CD14-positive monocyte (primary cell): Measurements from ENCODE around the gene SLA2. TPM values are rescaled to one million over a fixed set of nuclear protein-coding genes. Genes with fewer than 3 reads are reported as not detected.

ENCODE experiments used
- DNase-seq, 3 donors: peaks; one replicate each; pipeline ENCODE4 v3.0.0-alpha.2; 2011 to 2022
- H2AFZ ChIP-seq: 2 replicates; pipeline ENCODE4 v1.6.0; 2012; ENCODE audit warnings: mild to moderate bottlenecking, low read depth, low read length, inconsistent platforms; ENCODE audit not compliant: insufficient read depth, poor library complexity, severe bottlenecking
- H3K27ac ChIP-seq, 2 donors: 1 replicate in 1 of 2; 2 replicates in 1 of 2; pipeline ENCODE4 v1.5.1; 2012 to 2013; ENCODE audit warnings: low read length in 2 of 2, control low read depth in 1 of 2, inconsistent platforms in 1 of 2, low read depth in 1 of 2, mild to moderate bottlenecking in 1 of 2
- H3K27me3 ChIP-seq, 2 donors: one replicate each; pipeline versions ENCODE4 v1.6.0 to v1.6.1; 2011 to 2013; ENCODE audit warnings: low read length in 2 of 2; ENCODE audit not compliant: control insufficient read depth in 2 of 2, insufficient read depth in 2 of 2
- H3K36me3 ChIP-seq, 2 donors: replicated peaks in 1 of 2; 1 replicate in 1 of 2; 2 replicates in 1 of 2; pipeline versions ENCODE4 v1.5.1 to v1.6.1; 2012 to 2013; ENCODE audit warnings: low read length in 2 of 2, control low read depth in 1 of 2, inconsistent platforms in 1 of 2, mild to moderate bottlenecking in 1 of 2; ENCODE audit not compliant: insufficient read depth in 2 of 2, control insufficient read depth in 1 of 2
- H3K4me1 ChIP-seq, 2 donors: 1 replicate in 1 of 2; 2 replicates in 1 of 2; pipeline versions ENCODE4 v1.5.1 to v1.6.1; 2012 to 2013; ENCODE audit warnings: low read length in 2 of 2, control low read depth in 1 of 2, inconsistent platforms in 1 of 2, mild to moderate bottlenecking in 1 of 2, moderate library complexity in 1 of 2; ENCODE audit not compliant: insufficient read depth in 2 of 2, control insufficient read depth in 1 of 2
- H3K4me2 ChIP-seq: replicated peaks from 2 replicates; pipeline ENCODE3; 2012; ENCODE audit warnings: low read length, moderate library complexity, mild to moderate bottlenecking; ENCODE audit not compliant: poor library complexity, severe bottlenecking; ENCODE audit errors: extremely low read depth
- H3K4me3 ChIP-seq, 3 experiments: fragments of 200-600 bp in 1 of 3; sonication (generic) in 1 of 3; replicated peaks in 1 of 3; 1 replicate in 2 of 3; 2 replicates in 1 of 3; pipeline ENCODE4 v1.5.1; 2011 to 2013; ENCODE audit warnings: low read length in 3 of 3, mild to moderate bottlenecking in 3 of 3, control low read depth in 2 of 3, low read depth in 2 of 3, inconsistent platforms in 1 of 3, moderate library complexity in 1 of 3
- H3K79me2 ChIP-seq: 2 replicates; pipeline ENCODE4 v1.6.0; 2012; ENCODE audit warnings: mild to moderate bottlenecking, control low read depth, inconsistent platforms, low read length, moderate library complexity; ENCODE audit not compliant: insufficient read depth
- H3K9ac ChIP-seq: 2 replicates; pipeline ENCODE4 v1.6.0; 2017; ENCODE audit warnings: low read length, mild to moderate bottlenecking; ENCODE audit not compliant: insufficient read depth, poor library complexity, severe bottlenecking
- H3K9me3 ChIP-seq, 2 donors: replicated peaks in 1 of 2; 1 replicate in 1 of 2; 2 replicates in 1 of 2; pipeline versions ENCODE4 v1.5.1 to v1.6.1; 2012 to 2013; ENCODE audit warnings: low read length in 2 of 2, control low read depth in 1 of 2; ENCODE audit not compliant: control insufficient read depth in 1 of 2, insufficient read depth in 1 of 2
- H4K20me1 ChIP-seq: 2 replicates; pipeline ENCODE4 v1.6.0; 2012; ENCODE audit warnings: mild to moderate bottlenecking, low read length, control low read depth, moderate library complexity; ENCODE audit not compliant: insufficient read depth
- H3K27ac Mint-ChIP-seq, 7 donors: one replicate each; pipeline ENCODE4 v1.8.0; 2020; ENCODE audit warnings: mild to moderate bottlenecking in 7 of 7, mixed read lengths in 7 of 7, moderate library complexity in 6 of 7, inconsistent platforms in 2 of 7
- H3K27me3 Mint-ChIP-seq, 3 donors: one replicate each; pipeline ENCODE4 v1.8.0; 2021 to 2022; ENCODE audit warnings: low read depth in 3 of 3, mild to moderate bottlenecking in 3 of 3, mixed read lengths in 3 of 3, moderate library complexity in 3 of 3, inconsistent platforms in 1 of 3
- H3K36me3 Mint-ChIP-seq, 2 donors: one replicate each; pipeline ENCODE4 v1.8.0; 2020; ENCODE audit warnings: mixed read lengths in 2 of 2, inconsistent platforms in 1 of 2, mild to moderate bottlenecking in 1 of 2
- H3K4me1 Mint-ChIP-seq: one replicate; pipeline ENCODE4 v1.8.0; 2020; ENCODE audit warnings: mild to moderate bottlenecking, mixed read lengths
- H3K4me3 Mint-ChIP-seq, 2 donors: one replicate each; pipeline ENCODE4 v1.8.0; 2020; ENCODE audit warnings: mild to moderate bottlenecking in 2 of 2, mixed read lengths in 2 of 2, moderate library complexity in 1 of 2
- H3K9me3 Mint-ChIP-seq, 7 donors: one replicate each; pipeline ENCODE4 v1.8.0; 2020 to 2022; ENCODE audit warnings: mixed read lengths in 7 of 7, mild to moderate bottlenecking in 6 of 7, moderate library complexity in 6 of 7, inconsistent platforms in 2 of 7
- CTCF ChIP-seq: fragments of 200-600 bp; IDR thresholded peaks from one replicate; pipeline ENCODE4 v1.8.0; 2022; ENCODE audit warnings: antibody characterized with exemption, mild to moderate bottlenecking
- WGBS: methylation state at CpG from one replicate; pipeline ENCODE4 v1.1.5; 2013; ENCODE audit warnings: missing lambda C conversion rate; ENCODE audit not compliant: insufficient coverage; 5-methylcytosine and 5-hydroxymethylcytosine counted together
- intact Hi-C, 2 donors: fragments of 100-400 bp; cut with micrococcal nuclease; formaldehyde crosslinking; loops; one replicate each; pipeline versions ENCODE4 v1.15.0 to v1.15.1; 2023
- polyA plus RNA-seq, 3 donors: library from polyadenylated mRNA; depleted of rRNA in 1 of 3; unstranded in 2 of 3; stranded (reverse) in 1 of 3; fragments of 300-500 nt in 2 of 3; fragments of >200 nt in 1 of 3; fragmentation: Illumina TruSeq in 2 of 3; gene quantifications; 1 replicate in 2 of 3; 2 replicates in 1 of 3; pipeline ENCODE4 v1.2.3, GENCODE V29; 2012 to 2021

Gene SLA2
- polyA plus RNA-seq, 3 donors, result 0.16 to 0.19 (median 0.17) TPM

GRCh38 chr20:36672991-36673390 lies 27.0 kb upstream of the SLA2 start:
- no peaks in the 10 kb centered on the region for H3K79me2 ChIP-seq
- H3K27ac ChIP-seq, result no peak overlapping the region
- H3K36me3 ChIP-seq, result peaks cover 7 to 15% of the 10 kb centered on the region in 2 donors
- H3K9me3 Mint-ChIP-seq, result peaks cover 0 to 8% (median 2%) of the 10 kb centered on the region in 7 donors
- no peaks in the 10 kb centered on the region for H3K4me1 ChIP-seq
- WGBS, result 94% methylated on average over 2 of the region's 4 CpGs
- intact Hi-C loops, result no loop called here
- peaks cover 0 to 9% of the 10 kb centered on the region in 2 donors for H3K9me3 ChIP-seq
- TF ChIP-seq CTCF, result no peak
- H2AFZ ChIP-seq, result no peak overlapping the region
- DNase-seq, result no peak
- H3K9ac ChIP-seq, result no peak overlapping the region
- H3K36me3 Mint-ChIP-seq, result peaks cover 16% of the 10 kb centered on the region in 2 donors
- no peak overlapping the region for H3K4me3 ChIP-seq
- no peaks in the 10 kb centered on the region for H3K27me3 ChIP-seq
- H3K27ac Mint-ChIP-seq, result no peak overlapping the region
- no peak overlapping the region for H3K4me2 ChIP-seq
- H3K4me3 Mint-ChIP-seq, result no peak overlapping the region
- no peaks in the 10 kb centered on the region for H3K4me1 Mint-ChIP-seq
- H3K27me3 Mint-ChIP-seq, result no peaks in the 10 kb centered on the region
- H4K20me1 ChIP-seq, result no peaks in the 10 kb centered on the region

GRCh38 chr20:36670665-36671357 lies 24.8 kb upstream of the SLA2 start:
- Mint-ChIP-seq H3K4me1 (peaks cover 4% of the 10 kb centered on the region), H3K27me3 (no peaks in the 10 kb centered on the region), H3K4me3 (no peak overlapping the region), H3K9me3 (no peaks in the 10 kb centered on the region), H3K27ac (no peak overlapping the region), H3K36me3 (peaks cover 14 to 16% of the 10 kb centered on the region in 2 donors)
- H3K36me3 ChIP-seq, result peaks cover 4 to 7% of the 10 kb centered on the region in 2 donors
- 100% methylated on average over 2 of the region's 3 CpGs for WGBS
- intact Hi-C loops, result no loop called here
- H4K20me1 ChIP-seq, result no peaks in the 10 kb centered on the region
- DNase-seq, result no peak
- no peaks in the 10 kb centered on the region for H3K79me2 ChIP-seq
- no peaks in the 10 kb centered on the region for H3K9me3 ChIP-seq
- no peak overlapping the region for H3K9ac ChIP-seq
- H2AFZ ChIP-seq, result no peak overlapping the region
- H3K27ac ChIP-seq, result no peak overlapping the region
- no peaks in the 10 kb centered on the region for H3K27me3 ChIP-seq
- H3K4me2 ChIP-seq, result no peak overlapping the region
- no peaks in the 10 kb centered on the region for H3K4me1 ChIP-seq
- no peak for TF ChIP-seq CTCF
- no peak overlapping the region for H3K4me3 ChIP-seq
